IPS-18a (cell line): ENCODE results near the gene DOCK8.

Experiments used
- H3K27ac ChIP-seq: one replicate; pipeline ENCODE4 v1.5.1; 2013; ENCODE audit warnings: low read length
- H3K27me3 ChIP-seq: one replicate; pipeline ENCODE4 v1.6.1; 2013; ENCODE audit warnings: mild to moderate bottlenecking, low read length; ENCODE audit not compliant: control insufficient read depth, insufficient read depth
- H3K36me3 ChIP-seq: one replicate; pipeline ENCODE4 v1.6.1; 2013; ENCODE audit warnings: low read depth, low read length; ENCODE audit not compliant: control insufficient read depth
- H3K4me1 ChIP-seq: one replicate; pipeline ENCODE4 v1.6.1; 2013; ENCODE audit warnings: low read depth, low read length; ENCODE audit not compliant: control insufficient read depth
- H3K4me3 ChIP-seq: one replicate; pipeline ENCODE4 v1.5.1; 2013; ENCODE audit warnings: low read length
- H3K9ac ChIP-seq: one replicate; pipeline ENCODE4 v1.6.1; 2013; ENCODE audit warnings: mild to moderate bottlenecking, low read length, moderate library complexity
- H3K9me3 ChIP-seq: one replicate; pipeline ENCODE4 v1.6.1; 2013; ENCODE audit warnings: low read depth, low read length; ENCODE audit not compliant: control insufficient read depth

DOCK8 gene

GRCh38 chr9:438961-439768 lies 224.5 kb downstream of the DOCK8 start:
- Histone ChIP-seq H3K9me3 (no peaks in the 10 kb centered on the region), H3K4me1 (no peaks in the 10 kb centered on the region), H3K36me3 (no peaks in the 10 kb centered on the region), H3K4me3 (no peak overlapping the region), H3K27ac (no peak overlapping the region), H3K27me3 (no peaks in the 10 kb centered on the region), H3K9ac (no peak overlapping the region)

GRCh38 chr9:441126-441525 lies 226.5 kb downstream of the DOCK8 start:
- Histone ChIP-seq H3K27me3 (no peaks in the 10 kb centered on the region), H3K27ac (no peak overlapping the region), H3K9me3 (no peaks in the 10 kb centered on the region), H3K36me3 (no peaks in the 10 kb centered on the region), H3K4me1 (no peaks in the 10 kb centered on the region), H3K4me3 (no peak overlapping the region), H3K9ac (no peak overlapping the region)

GRCh38 chr9:444528-444927 lies 229.9 kb downstream of the DOCK8 start:
- Histone ChIP-seq H3K4me3 (no peak overlapping the region), H3K27ac (no peak overlapping the region), H3K36me3 (no peaks in the 10 kb centered on the region)

GRCh38 chr9:445033-445432 lies 230.4 kb downstream of the DOCK8 start:
- H3K9ac ChIP-seq, result no peak overlapping the region
- H3K4me3 ChIP-seq, result no peak overlapping the region
- no peaks in the 10 kb centered on the region for H3K27me3 ChIP-seq
- no peaks in the 10 kb centered on the region for H3K9me3 ChIP-seq
- no peaks in the 10 kb centered on the region for H3K4me1 ChIP-seq
- H3K27ac ChIP-seq, result no peak overlapping the region
- no peaks in the 10 kb centered on the region for H3K36me3 ChIP-seq

More at GRCh38 chr9:444528-444927, 229.9 kb downstream of the DOCK8 start:
- Histone ChIP-seq H3K27me3 (no peaks in the 10 kb centered on the region), H3K9me3 (no peaks in the 10 kb centered on the region), H3K4me1 (no peaks in the 10 kb centered on the region), H3K9ac (no peak overlapping the region)

GRCh38 chr9:446074-446699 lies 231.5 kb downstream of the DOCK8 start:
- no peaks in the 10 kb centered on the region for H3K27me3 ChIP-seq
- H3K9me3 ChIP-seq, result no peaks in the 10 kb centered on the region
- H3K36me3 ChIP-seq, result no peaks in the 10 kb centered on the region
- no peak overlapping the region for H3K27ac ChIP-seq
- no peaks in the 10 kb centered on the region for H3K4me1 ChIP-seq
- H3K9ac ChIP-seq, result no peak overlapping the region
- no peak overlapping the region for H3K4me3 ChIP-seq

GRCh38 chr9:447230-448025 lies 232.8 kb downstream of the DOCK8 start:
- H3K36me3 ChIP-seq, result no peaks in the 10 kb centered on the region
- no peak overlapping the region for H3K9ac ChIP-seq
- H3K27me3 ChIP-seq, result no peaks in the 10 kb centered on the region

GRCh38 chr9:450057-450456 lies 235.4 kb downstream of the DOCK8 start:
- Histone ChIP-seq H3K27ac (no peak overlapping the region), H3K9ac (no peak overlapping the region), H3K27me3 (no peaks in the 10 kb centered on the region), H3K9me3 (no peaks in the 10 kb centered on the region), H3K36me3 (no peaks in the 10 kb centered on the region), H3K4me3 (no peak overlapping the region), H3K4me1 (no peaks in the 10 kb centered on the region)

More at GRCh38 chr9:447230-448025, 232.8 kb downstream of the DOCK8 start:
- Histone ChIP-seq H3K27ac (no peak overlapping the region), H3K9me3 (no peaks in the 10 kb centered on the region), H3K4me1 (no peaks in the 10 kb centered on the region), H3K4me3 (no peak overlapping the region)

- H3K9ac ChIP-seq, result no peak overlapping the region
- no peaks in the 10 kb centered on the region for H3K9me3 ChIP-seq
- no peaks in the 10 kb centered on the region for H3K4me1 ChIP-seq
- no peaks in the 10 kb centered on the region for H3K27me3 ChIP-seq
- H3K36me3 ChIP-seq, result no peaks in the 10 kb centered on the region
- H3K27ac ChIP-seq, result no peak overlapping the region
- no peak overlapping the region for H3K4me3 ChIP-seq
These were observed 235.9 kb downstream of the DOCK8 start for GRCh38 chr9:450561-450960.

- Histone ChIP-seq H3K9ac (no peak overlapping the region), H3K9me3 (no peaks in the 10 kb centered on the region), H3K4me1 (no peaks in the 10 kb centered on the region), H3K4me3 (no peak overlapping the region), H3K27me3 (no peaks in the 10 kb centered on the region), H3K36me3 (no peaks in the 10 kb centered on the region), H3K27ac (no peak overlapping the region)
These were observed 239.2 kb downstream of the DOCK8 start for GRCh38 chr9:453832-454231.

- H3K36me3 ChIP-seq, result no peaks in the 10 kb centered on the region
- no peaks in the 10 kb centered on the region for H3K27me3 ChIP-seq
- no peak overlapping the region for H3K9ac ChIP-seq
- H3K27ac ChIP-seq, result no peak overlapping the region
- no peak overlapping the region for H3K4me3 ChIP-seq
- H3K9me3 ChIP-seq, result no peaks in the 10 kb centered on the region
- no peaks in the 10 kb centered on the region for H3K4me1 ChIP-seq
These were observed 241.7 kb downstream of the DOCK8 start for GRCh38 chr9:456365-456764.

GRCh38 chr9:458590-458989 lies 243.9 kb downstream of the DOCK8 start:
- Histone ChIP-seq H3K27ac (no peak overlapping the region), H3K9me3 (no peaks in the 10 kb centered on the region), H3K27me3 (no peaks in the 10 kb centered on the region), H3K36me3 (no peaks in the 10 kb centered on the region), H3K4me3 (no peak overlapping the region), H3K9ac (no peak overlapping the region), H3K4me1 (no peaks in the 10 kb centered on the region)
